HepG2 (cell line): Measurements from ENCODE around the gene HHLA2. TPM values are rescaled to one million over a fixed set of nuclear protein-coding genes. Genes with fewer than 3 reads are reported as not detected.

Source experiments
- ATAC-seq: fragments of 200-7000 bp; cut with Tn5 transposase; 3 replicates; pipeline ENCODE4 v1.9.1; 2020; ENCODE audit warnings: mild to moderate bottlenecking, moderate library complexity
- BruUV-seq: library from RNA; stranded (reverse); fragments of 400-500 nt; replicated peaks from 2 replicates; lab custom pipeline; 2021; lab: Mats Ljungman, UMichigan
- CTCF ChIA-PET: fragments of 300-600 bp; formaldehyde crosslinking; extraction: SDS; loops from one replicate; lab custom pipeline; 2021; ENCODE audit warnings: low total read pairs, inconsistent platforms, low intra/inter-chr PET ratio; lab: Yijun Ruan, JAX
- POLR2A ChIA-PET: fragments of 350-600 bp; sonication (Branson Sonifier 250); formaldehyde crosslinking; loops from one replicate; lab custom pipeline; 2020; ENCODE audit warnings: antibody characterized with exemption, inconsistent platforms; lab: Yijun Ruan, JAX
- DNase-seq: peaks from one replicate; pipeline ENCODE4 v3.0.0-alpha.2; 2015; ENCODE audit warnings: low spot score
- FAIRE-seq: peaks from 3 replicates; lab custom pipeline; 2011; peaks lifted over from hg19 to GRCh38; lab: Jason Lieb, UNC
- H2AFZ ChIP-seq: one replicate; pipeline ENCODE4 v1.6.1; 2011; ENCODE audit warnings: low read length, inconsistent platforms
- H3K27ac ChIP-seq: fragments of 300-600 bp; 3 replicates; pipeline ENCODE4 v1.8.0; 2011; ENCODE audit warnings: mixed run types, mild to moderate bottlenecking, mixed read lengths, low read length, inconsistent platforms; ENCODE audit not compliant: insufficient read depth; ENCODE audit errors: extremely low read length
- H3K27me3 ChIP-seq, 2 experiments: fragments of 200-600 bp in 1 of 2; 2 replicates in 1 of 2; 3 replicates in 1 of 2; pipeline versions ENCODE4 v1.6.0 to v1.8.0; 2011; ENCODE audit warnings: low read length in 2 of 2, mild to moderate bottlenecking in 2 of 2, moderate library complexity in 2 of 2, inconsistent platforms in 1 of 2; ENCODE audit not compliant: insufficient read depth in 2 of 2, control insufficient read depth in 1 of 2
- H3K36me3 ChIP-seq, 2 experiments: fragments of 200-600 bp in 1 of 2; replicated peaks in 1 of 2; 2 replicates in 1 of 2; 3 replicates in 1 of 2; pipeline versions ENCODE4 v1.5.1 to v1.8.0; 2011; ENCODE audit warnings: low read length in 2 of 2, inconsistent platforms in 1 of 2; ENCODE audit not compliant: insufficient read depth in 2 of 2, control insufficient read depth in 1 of 2
- H3K4me1 ChIP-seq: 2 replicates; pipeline ENCODE4 v1.5.1; 2012; ENCODE audit warnings: low read length, inconsistent platforms; ENCODE audit not compliant: insufficient read depth
- H3K4me2 ChIP-seq: 2 replicates; pipeline ENCODE4 v1.6.0; 2011; ENCODE audit warnings: low read depth, low read length, inconsistent platforms
- H3K4me3 ChIP-seq, 3 experiments: fragments of 200-600 bp in 1 of 3; sonication (generic), shearing (Covaris generic) in 1 of 3; replicated peaks in 1 of 3; 2 replicates each; pipeline ENCODE4 v1.5.1; 2011 to 2016; ENCODE audit warnings: low read length in 3 of 3, inconsistent platforms in 2 of 3, low read depth in 2 of 3, mild to moderate bottlenecking in 2 of 3, control low read depth in 1 of 3, mixed read lengths in 1 of 3; ENCODE audit not compliant: insufficient read depth in 1 of 3
- H3K79me2 ChIP-seq: one replicate; pipeline ENCODE4 v1.6.1; 2011; ENCODE audit warnings: low read length, inconsistent platforms; ENCODE audit not compliant: insufficient read depth
- H3K9ac ChIP-seq: 2 replicates; pipeline ENCODE4 v1.6.0; 2011; ENCODE audit warnings: mild to moderate bottlenecking, low read depth, low read length, inconsistent platforms; ENCODE audit not compliant: insufficient read depth
- H3K9me3 ChIP-seq: 2 replicates; pipeline ENCODE4 v1.5.1; 2012; ENCODE audit warnings: mild to moderate bottlenecking, low read length
- H4K20me1 ChIP-seq: 2 replicates; pipeline ENCODE4 v1.6.0; 2011; ENCODE audit warnings: inconsistent platforms, mild to moderate bottlenecking, low read length, moderate library complexity; ENCODE audit not compliant: insufficient read depth
- MED8 ChIP-seq: sonication (generic); formaldehyde crosslinking; IDR thresholded peaks from 2 replicates; pipeline ENCODE4 v1.8.1; 2023; ENCODE audit warnings: mild to moderate bottlenecking, missing genetic modification reagents; ENCODE audit not compliant: insufficient replicate concordance
- RNF2 ChIP-seq: fragments of 450-650 bp; conservative IDR thresholded peaks from 2 replicates; pipeline ENCODE4 v1.6.1; 2016; ENCODE audit warnings: low read depth
- WGBS: methylation state at CpG from one replicate; pipeline ENCODE4 v1.1.6; 2017; ENCODE audit warnings: low lambda C conversion rate; 5-methylcytosine and 5-hydroxymethylcytosine counted together
- in situ Hi-C: cut with HindIII; loops from 2 replicates; pipeline ENCODE4 v1.10.0; 2017; ENCODE audit warnings: low pct_unique_long_range_greater_than_20kb; ENCODE audit not compliant: extremely low pct_ligation_motif_present
- intact Hi-C: fragments of 100-400 bp; cut with micrococcal nuclease; formaldehyde crosslinking; loops from one replicate; pipeline ENCODE4 v1.10.0; 2022; ENCODE audit not compliant: unreplicated experiment
- polyA plus RNA-seq, 8 experiments: library from polyadenylated mRNA; depleted of rRNA in 3 of 8; stranded (reverse) in 7 of 8; unstranded in 1 of 8; fragments of >200 nt; fragmentation: Illumina TruSeq in 4 of 8; extraction: Trizol in 4 of 8; gene quantifications; 2 replicates each; pipeline versions ENCODE4 v1.2.1 to v1.2.3, GENCODE V29; 2011 to 2016; ENCODE audit warnings: low read depth in 4 of 8, missing spikeins in 1 of 8, mixed read lengths in 1 of 8; ENCODE audit not compliant: insufficient read depth in 1 of 8
- total RNA-seq, 5 experiments: library from RNA; depleted of rRNA; stranded (reverse); fragments of >200 nt; fragmentation: Illumina TruSeq; extraction: Trizol; gene quantifications; 2 replicates each; pipeline ENCODE4 v1.2.3, GENCODE V29; 2016; ENCODE audit warnings: low read depth in 1 of 5
- TF ChIP-seq, protein P1 (sequence below): sonication (generic); formaldehyde crosslinking; IDR thresholded peaks from 2 replicates; pipeline ENCODE4 v1.4.0; 2020; ENCODE audit warnings: missing genetic modification reagents
- TF ChIP-seq, protein P2 (sequence below), 2 experiments: sonication (generic) in 1 of 2; formaldehyde crosslinking in 1 of 2; IDR thresholded peaks; 2 replicates each; pipeline versions ENCODE4 v1.4.0 to v1.6.1; 2016 to 2020; ENCODE audit warnings: borderline replicate concordance in 1 of 2, low read depth in 1 of 2, mild to moderate bottlenecking in 1 of 2, missing genetic modification reagents in 1 of 2

The HHLA2 gene
- total and polyA plus RNA-seq, 2 of the 13 experiments (the other 11 are each of a cell fraction or from before 2014, with no cell fraction given) = not detected

DNA sequence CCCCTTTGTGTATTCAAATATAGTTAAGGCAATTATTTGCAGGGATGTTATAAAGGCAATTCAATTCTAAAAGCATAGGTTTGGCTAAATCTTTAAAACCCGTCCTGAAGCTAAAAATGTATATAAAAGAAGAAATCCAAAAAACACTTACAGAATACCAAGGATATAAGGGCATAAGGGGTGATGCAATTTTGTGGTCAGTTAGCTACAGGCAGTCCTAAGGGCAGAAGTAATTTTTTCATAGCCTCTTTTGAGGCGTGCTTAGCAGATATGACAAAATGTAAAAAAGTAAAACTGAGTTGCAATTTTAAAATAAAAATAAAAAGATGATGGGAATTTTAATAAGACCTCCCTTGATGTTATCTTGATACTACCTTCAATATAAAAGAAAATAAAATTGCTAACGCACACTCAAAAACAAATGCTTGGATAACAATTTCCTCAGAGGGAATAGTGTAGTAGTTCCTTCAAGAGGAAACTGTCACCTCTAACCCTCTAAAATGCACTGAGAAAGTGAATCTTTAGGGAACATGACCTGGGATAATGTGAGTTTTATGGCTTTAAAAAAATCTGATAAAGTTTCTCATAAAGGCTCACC is 109.8 kb downstream of the HHLA2 start:
- Histone ChIP-seq H3K36me3 (no peaks in the 10 kb centered on the region), H3K4me1 (peaks cover 8% of the 10 kb centered on the region), H3K27ac (no peak overlapping the region), H3K4me2 (no peak overlapping the region), H2AFZ (no peak overlapping the region), H3K9me3 (no peaks in the 10 kb centered on the region), H3K4me3 (no peak overlapping the region), H3K9ac (no peak overlapping the region), H3K79me2 (no peaks in the 10 kb centered on the region), H4K20me1 (no peaks in the 10 kb centered on the region), H3K27me3 (peaks cover 0 to 4% of the 10 kb centered on the region in 2 experiments; a peak in 2 of 5 replicates)
- no peak for FAIRE-seq
- no peak for DNase-seq
- POLR2A ChIA-PET = no interaction called here
- ATAC-seq = peak; percentile 29
- TF ChIP-seq RNF2 = no peak
- TF ChIP-seq MED8 (CRISPR knock-in tag) = no peak
- TF ChIP-seq, protein P1, sequence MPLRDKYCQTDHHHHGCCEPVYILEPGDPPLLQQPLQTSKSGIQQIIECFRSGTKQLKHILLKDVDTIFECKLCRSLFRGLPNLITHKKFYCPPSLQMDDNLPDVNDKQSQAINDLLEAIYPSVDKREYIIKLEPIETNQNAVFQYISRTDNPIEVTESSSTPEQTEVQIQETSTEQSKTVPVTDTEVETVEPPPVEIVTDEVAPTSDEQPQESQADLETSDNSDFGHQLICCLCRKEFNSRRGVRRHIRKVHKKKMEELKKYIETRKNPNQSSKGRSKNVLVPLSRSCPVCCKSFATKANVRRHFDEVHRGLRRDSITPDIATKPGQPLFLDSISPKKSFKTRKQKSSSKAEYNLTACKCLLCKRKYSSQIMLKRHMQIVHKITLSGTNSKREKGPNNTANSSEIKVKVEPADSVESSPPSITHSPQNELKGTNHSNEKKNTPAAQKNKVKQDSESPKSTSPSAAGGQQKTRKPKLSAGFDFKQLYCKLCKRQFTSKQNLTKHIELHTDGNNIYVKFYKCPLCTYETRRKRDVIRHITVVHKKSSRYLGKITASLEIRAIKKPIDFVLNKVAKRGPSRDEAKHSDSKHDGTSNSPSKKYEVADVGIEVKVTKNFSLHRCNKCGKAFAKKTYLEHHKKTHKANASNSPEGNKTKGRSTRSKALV (CRISPR knock-in tag) = no peak
- TF ChIP-seq, protein P2, sequence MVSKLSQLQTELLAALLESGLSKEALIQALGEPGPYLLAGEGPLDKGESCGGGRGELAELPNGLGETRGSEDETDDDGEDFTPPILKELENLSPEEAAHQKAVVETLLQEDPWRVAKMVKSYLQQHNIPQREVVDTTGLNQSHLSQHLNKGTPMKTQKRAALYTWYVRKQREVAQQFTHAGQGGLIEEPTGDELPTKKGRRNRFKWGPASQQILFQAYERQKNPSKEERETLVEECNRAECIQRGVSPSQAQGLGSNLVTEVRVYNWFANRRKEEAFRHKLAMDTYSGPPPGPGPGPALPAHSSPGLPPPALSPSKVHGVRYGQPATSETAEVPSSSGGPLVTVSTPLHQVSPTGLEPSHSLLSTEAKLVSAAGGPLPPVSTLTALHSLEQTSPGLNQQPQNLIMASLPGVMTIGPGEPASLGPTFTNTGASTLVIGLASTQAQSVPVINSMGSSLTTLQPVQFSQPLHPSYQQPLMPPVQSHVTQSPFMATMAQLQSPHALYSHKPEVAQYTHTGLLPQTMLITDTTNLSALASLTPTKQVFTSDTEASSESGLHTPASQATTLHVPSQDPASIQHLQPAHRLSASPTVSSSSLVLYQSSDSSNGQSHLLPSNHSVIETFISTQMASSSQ (IDR thresholded peaks at IDR 0.05; ENCODE audit: low read depth) = no peak
- TF ChIP-seq, protein P2 (CRISPR knock-in tag; IDR thresholded peaks at IDR 0.05; ENCODE audit: borderline replicate concordance) = no peak
- CTCF ChIA-PET = interaction anchor here (1.9 kb wide), 1 partner anchor 253 kb away, joined by 14 read pairs; no protein-coding TSS in a partner anchor
- no TSS peak for BruUV-seq
- 24% methylated on average over 3 of the region's 3 CpGs for WGBS
- intact Hi-C loops (loop anchor here (1.0 to 5.0 kb wide), 3 partner anchors 253 to 1171 kb away; no protein-coding TSS in a partner anchor), in situ Hi-C loops (loop anchor here (5.0 to 10.0 kb wide), 2 partner anchors 254 to 471 kb away; no protein-coding TSS in a partner anchor)
